HepG2 (cell line): Measurements from ENCODE around the gene C12orf60. TPM values are rescaled to one million over a fixed set of nuclear protein-coding genes. Genes with fewer than 3 reads are reported as not detected.
A peak's percentile ranks its signal among the peaks of the same experiment; 100 is the strongest.

ENCODE experiments used
- ATF4 ChIP-seq, 2 experiments: fragments of 450-650 bp in 1 of 2; sonication (generic) in 1 of 2; formaldehyde crosslinking; IDR thresholded peaks; 2 replicates each; pipeline versions ENCODE4 v1.5.0 to v1.8.0; 2020 to 2022; ENCODE audit warnings: mild to moderate bottlenecking in 1 of 2, missing genetic modification reagents in 1 of 2
- CTCF ChIP-seq: sonication (generic); formaldehyde crosslinking; IDR thresholded peaks from 2 replicates; pipeline ENCODE4 v1.5.0; 2020; ENCODE audit warnings: mild to moderate bottlenecking, missing genetic modification reagents, moderate library complexity
- DPF2 ChIP-seq: sonication (generic); formaldehyde crosslinking; IDR thresholded peaks from 2 replicates; pipeline ENCODE4 v1.4.0; 2020; ENCODE audit warnings: mild to moderate bottlenecking, low read depth, missing genetic modification reagents, borderline replicate concordance
- ELF1 ChIP-seq: sonication (generic); formaldehyde crosslinking; IDR thresholded peaks from 2 replicates; pipeline ENCODE4 v1.4.0; 2020; ENCODE audit warnings: missing genetic modification reagents
- FOXA1 ChIP-seq, 2 experiments: fragments of 450-650 bp in 1 of 2; sonication (generic) in 1 of 2; formaldehyde crosslinking in 1 of 2; IDR thresholded peaks; 2 replicates each; pipeline versions ENCODE4 v1.4.0 to v1.6.1; 2016 to 2020; ENCODE audit warnings: missing genetic modification reagents in 1 of 2
- GTF2F1 ChIP-seq: fragments of 150-350 bp; IDR thresholded peaks from 2 replicates; pipeline ENCODE4 v1.6.1; 2014; ENCODE audit warnings: low read length
- HMGXB3 ChIP-seq: sonication (generic); formaldehyde crosslinking; IDR thresholded peaks from 2 replicates; pipeline ENCODE4 v1.4.0; 2020; ENCODE audit warnings: missing genetic modification reagents, borderline replicate concordance
- SMAD1 ChIP-seq: sonication (generic); formaldehyde crosslinking; IDR thresholded peaks from 2 replicates; pipeline ENCODE4 v1.4.0; 2020; ENCODE audit warnings: missing genetic modification reagents, low read depth, mild to moderate bottlenecking, borderline replicate concordance
- ZIK1 ChIP-seq: sonication (generic); formaldehyde crosslinking; IDR thresholded peaks from 2 replicates; pipeline ENCODE4 v1.5.0; 2020; ENCODE audit warnings: mild to moderate bottlenecking, low read depth, missing genetic modification reagents, borderline replicate concordance
- ZNF558 ChIP-seq: sonication (generic); formaldehyde crosslinking; IDR thresholded peaks from 2 replicates; pipeline ENCODE4 v1.9.0; 2022; ENCODE audit warnings: mild to moderate bottlenecking, missing genetic modification reagents, borderline replicate concordance
- ZNF709 ChIP-seq: sonication (generic); formaldehyde crosslinking; IDR thresholded peaks from 2 replicates; pipeline ENCODE4 v1.5.0; 2020; ENCODE audit warnings: mild to moderate bottlenecking, missing genetic modification reagents
- ZSCAN21 ChIP-seq: sonication (generic); formaldehyde crosslinking; IDR thresholded peaks from 2 replicates; pipeline ENCODE4 v1.8.0; 2022; ENCODE audit warnings: mild to moderate bottlenecking, missing genetic modification reagents, moderate library complexity, borderline replicate concordance
- polyA plus RNA-seq, 8 experiments: library from polyadenylated mRNA; depleted of rRNA in 3 of 8; stranded (reverse) in 7 of 8; unstranded in 1 of 8; fragments of >200 nt; fragmentation: Illumina TruSeq in 4 of 8; extraction: Trizol in 4 of 8; gene quantifications; 2 replicates each; pipeline versions ENCODE4 v1.2.1 to v1.2.3, GENCODE V29; 2011 to 2016; ENCODE audit warnings: low read depth in 4 of 8, missing spikeins in 1 of 8, mixed read lengths in 1 of 8; ENCODE audit not compliant: insufficient read depth in 1 of 8
- total RNA-seq, 5 experiments: library from RNA; depleted of rRNA; stranded (reverse); fragments of >200 nt; fragmentation: Illumina TruSeq; extraction: Trizol; gene quantifications; 2 replicates each; pipeline ENCODE4 v1.2.3, GENCODE V29; 2016; ENCODE audit warnings: low read depth in 1 of 5
- TF ChIP-seq, protein P1 (sequence below): sonication (generic); formaldehyde crosslinking; IDR thresholded peaks from 2 replicates; pipeline ENCODE4 v1.4.0; 2020; ENCODE audit warnings: missing genetic modification reagents
- TF ChIP-seq, protein P2 (sequence below): sonication (generic); formaldehyde crosslinking; IDR thresholded peaks from 2 replicates; pipeline ENCODE4 v1.4.0; 2020; ENCODE audit warnings: missing genetic modification reagents

Gene C12orf60
- total and polyA plus RNA-seq, 2 of the 13 experiments (the other 11 are each of a cell fraction or from before 2014, with no cell fraction given) = 0.55 to 1.4 TPM

- TF ChIP-seq, protein P1, sequence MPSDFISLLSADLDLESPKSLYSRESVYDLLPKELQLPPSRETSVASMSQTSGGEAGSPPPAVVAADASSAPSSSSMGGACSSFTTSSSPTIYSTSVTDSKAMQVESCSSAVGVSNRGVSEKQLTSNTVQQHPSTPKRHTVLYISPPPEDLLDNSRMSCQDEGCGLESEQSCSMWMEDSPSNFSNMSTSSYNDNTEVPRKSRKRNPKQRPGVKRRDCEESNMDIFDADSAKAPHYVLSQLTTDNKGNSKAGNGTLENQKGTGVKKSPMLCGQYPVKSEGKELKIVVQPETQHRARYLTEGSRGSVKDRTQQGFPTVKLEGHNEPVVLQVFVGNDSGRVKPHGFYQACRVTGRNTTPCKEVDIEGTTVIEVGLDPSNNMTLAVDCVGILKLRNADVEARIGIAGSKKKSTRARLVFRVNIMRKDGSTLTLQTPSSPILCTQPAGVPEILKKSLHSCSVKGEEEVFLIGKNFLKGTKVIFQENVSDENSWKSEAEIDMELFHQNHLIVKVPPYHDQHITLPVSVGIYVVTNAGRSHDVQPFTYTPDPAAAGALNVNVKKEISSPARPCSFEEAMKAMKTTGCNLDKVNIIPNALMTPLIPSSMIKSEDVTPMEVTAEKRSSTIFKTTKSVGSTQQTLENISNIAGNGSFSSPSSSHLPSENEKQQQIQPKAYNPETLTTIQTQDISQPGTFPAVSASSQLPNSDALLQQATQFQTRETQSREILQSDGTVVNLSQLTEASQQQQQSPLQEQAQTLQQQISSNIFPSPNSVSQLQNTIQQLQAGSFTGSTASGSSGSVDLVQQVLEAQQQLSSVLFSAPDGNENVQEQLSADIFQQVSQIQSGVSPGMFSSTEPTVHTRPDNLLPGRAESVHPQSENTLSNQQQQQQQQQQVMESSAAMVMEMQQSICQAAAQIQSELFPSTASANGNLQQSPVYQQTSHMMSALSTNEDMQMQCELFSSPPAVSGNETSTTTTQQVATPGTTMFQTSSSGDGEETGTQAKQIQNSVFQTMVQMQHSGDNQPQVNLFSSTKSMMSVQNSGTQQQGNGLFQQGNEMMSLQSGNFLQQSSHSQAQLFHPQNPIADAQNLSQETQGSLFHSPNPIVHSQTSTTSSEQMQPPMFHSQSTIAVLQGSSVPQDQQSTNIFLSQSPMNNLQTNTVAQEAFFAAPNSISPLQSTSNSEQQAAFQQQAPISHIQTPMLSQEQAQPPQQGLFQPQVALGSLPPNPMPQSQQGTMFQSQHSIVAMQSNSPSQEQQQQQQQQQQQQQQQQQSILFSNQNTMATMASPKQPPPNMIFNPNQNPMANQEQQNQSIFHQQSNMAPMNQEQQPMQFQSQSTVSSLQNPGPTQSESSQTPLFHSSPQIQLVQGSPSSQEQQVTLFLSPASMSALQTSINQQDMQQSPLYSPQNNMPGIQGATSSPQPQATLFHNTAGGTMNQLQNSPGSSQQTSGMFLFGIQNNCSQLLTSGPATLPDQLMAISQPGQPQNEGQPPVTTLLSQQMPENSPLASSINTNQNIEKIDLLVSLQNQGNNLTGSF (CRISPR knock-in tag) = no peak
- peak; percentile 49; the same call in 1 of the 2 replicates for TF ChIP-seq ELF1 (CRISPR knock-in tag)
- peak; percentile 49; the same call in 1 of the 2 replicates for TF ChIP-seq ZNF709
- TF ChIP-seq SMAD1 (CRISPR knock-in tag) = peak; percentile 89; the same call in 1 of the 2 replicates
- peak; percentile 12; the same call in 1 of the 2 replicates for TF ChIP-seq DPF2
- peak in 1 of 2 experiments; percentile 29; a peak in 1 of 4 replicates for TF ChIP-seq ATF4 (CRISPR knock-in tag; IDR thresholded peaks at IDR 0.05)
- TF ChIP-seq, protein P2, sequence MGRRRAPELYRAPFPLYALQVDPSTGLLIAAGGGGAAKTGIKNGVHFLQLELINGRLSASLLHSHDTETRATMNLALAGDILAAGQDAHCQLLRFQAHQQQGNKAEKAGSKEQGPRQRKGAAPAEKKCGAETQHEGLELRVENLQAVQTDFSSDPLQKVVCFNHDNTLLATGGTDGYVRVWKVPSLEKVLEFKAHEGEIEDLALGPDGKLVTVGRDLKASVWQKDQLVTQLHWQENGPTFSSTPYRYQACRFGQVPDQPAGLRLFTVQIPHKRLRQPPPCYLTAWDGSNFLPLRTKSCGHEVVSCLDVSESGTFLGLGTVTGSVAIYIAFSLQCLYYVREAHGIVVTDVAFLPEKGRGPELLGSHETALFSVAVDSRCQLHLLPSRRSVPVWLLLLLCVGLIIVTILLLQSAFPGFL (CRISPR knock-in tag) = no peak
- TF ChIP-seq GTF2F1 = no peak
- TF ChIP-seq CTCF (CRISPR knock-in tag) = peak; percentile 87
- no peak for TF ChIP-seq FOXA1 (IDR thresholded peaks at IDR 0.05)
- TF ChIP-seq FOXA1 (CRISPR knock-in tag; IDR thresholded peaks at IDR 0.05) = no peak
- TF ChIP-seq ZNF558 = peak; percentile 30; the same call in 1 of the 2 replicates
- peak; percentile 87; the same call in 1 of the 2 replicates for TF ChIP-seq ZIK1 (CRISPR knock-in tag)
- peak; percentile 34; the same call in 1 of the 2 replicates for TF ChIP-seq HMGXB3 (CRISPR knock-in tag)
- TF ChIP-seq ZSCAN21 (CRISPR knock-in tag) = no peak; the same call in 1 of the 2 replicates
Measured at GRCh38 chr12:14769969-14770495, 33.4 kb upstream of the C12orf60 start (continued).
